ENCODE measurements around the gene DGKD. TPM values are rescaled to one million over a fixed set of nuclear protein-coding genes. Genes with fewer than 3 reads are reported as not detected.

Gene DGKD
- total RNA-seq, 2 donors from 2014 or later, result 148 to 170 TPM

DNA sequence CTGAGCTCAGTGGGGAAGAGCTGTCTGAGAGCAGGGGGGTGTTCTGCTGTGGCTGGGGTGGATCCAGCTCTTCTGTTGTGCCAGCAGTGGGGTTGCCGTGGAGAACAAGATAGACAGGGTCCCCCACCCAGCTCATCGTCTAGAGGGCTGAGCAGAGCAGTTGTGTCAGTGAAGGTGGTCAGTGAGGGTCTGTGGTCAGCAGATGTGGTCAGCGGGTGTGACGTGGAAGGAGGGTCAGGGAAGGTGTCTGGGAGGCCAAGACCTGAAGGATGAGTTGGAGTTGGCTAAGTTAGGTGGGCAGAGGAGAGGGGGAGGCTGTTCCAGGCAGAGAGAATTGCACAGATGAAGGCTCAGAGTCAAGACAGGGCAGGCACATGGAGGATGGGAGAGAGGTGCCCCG lies 103.1 kb downstream of the DGKD start:
- Mint-ChIP-seq H3K4me3 (peak overlapping the region; percentile 12), H3K4me1 (peaks cover 10% of the 10 kb centered on the region), H3K36me3 (ENCODE audit: low read depth) (peaks cover 9% of the 10 kb centered on the region), H3K27me3 (no peaks in the 10 kb centered on the region), H3K27ac (no peak overlapping the region)
- no peaks in the 10 kb centered on the region for H3K9me3 ChIP-seq (ENCODE audit: control insufficient read depth, low read length, poor library complexity, severe bottlenecking)
- ATAC-seq, result no peak
- no peak for DNase-seq

DNA sequence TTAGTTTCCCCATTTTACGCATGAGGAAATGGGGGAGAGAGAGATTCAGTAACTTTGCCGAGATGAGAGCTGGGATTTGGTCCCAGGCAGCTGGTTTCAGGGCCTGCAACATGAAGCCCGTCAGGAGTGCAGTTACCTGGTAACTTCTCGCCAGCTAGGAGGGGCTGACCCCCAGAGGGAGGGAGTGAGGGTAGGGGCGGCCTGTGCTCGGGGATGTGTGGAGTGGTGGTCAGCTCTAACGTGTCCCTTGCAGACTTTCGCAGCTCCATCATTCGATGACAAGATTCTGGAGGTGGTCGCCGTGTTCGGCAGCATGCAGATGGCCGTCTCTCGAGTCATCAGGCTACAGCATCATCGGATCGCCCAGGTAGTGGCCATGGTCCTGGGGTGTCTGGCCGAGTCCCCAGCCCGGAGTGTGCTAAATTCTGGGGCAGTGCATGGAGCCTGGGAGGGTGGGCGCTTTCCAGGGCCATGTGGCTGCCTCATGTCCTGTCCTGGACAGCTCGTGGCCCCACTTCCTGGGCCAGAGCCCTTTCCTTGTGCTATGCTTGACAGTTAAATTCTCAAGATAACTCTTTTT lies 103.8 kb downstream of the DGKD start:
- Mint-ChIP-seq H3K4me3 (no peak overlapping the region), H3K36me3 (ENCODE audit: low read depth) (peaks cover 10% of the 10 kb centered on the region), H3K4me1 (peaks cover 10% of the 10 kb centered on the region), H3K27me3 (no peaks in the 10 kb centered on the region), H3K27ac (no peak overlapping the region)
- no peaks in the 10 kb centered on the region for H3K9me3 ChIP-seq (ENCODE audit: control insufficient read depth, low read length, poor library complexity, severe bottlenecking)
- no peak for DNase-seq
- no peak for ATAC-seq

DNA sequence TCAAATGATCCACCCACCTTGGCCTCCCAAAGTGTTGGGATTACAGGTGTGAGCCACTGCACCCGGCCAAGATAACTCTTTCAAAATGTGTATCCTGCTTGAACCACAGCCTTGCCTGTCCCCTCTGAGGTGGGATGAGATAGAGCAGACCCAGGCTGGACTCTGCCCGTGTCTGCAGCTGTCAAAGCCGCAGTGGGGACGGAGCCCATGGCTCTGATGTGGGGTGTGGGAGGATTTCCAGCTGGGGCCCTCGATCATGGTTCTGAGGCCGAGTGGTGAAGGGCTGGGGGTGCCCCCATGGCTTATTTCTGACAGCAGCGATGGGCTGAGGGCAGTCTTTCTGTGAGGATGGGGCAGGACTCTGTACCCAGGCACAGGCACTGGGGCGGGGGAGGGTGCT lies 104.5 kb downstream of the DGKD start:
- peaks cover 10% of the 10 kb centered on the region for H3K4me1 Mint-ChIP-seq
- ATAC-seq, result no peak
- no peak overlapping the region for H3K4me3 Mint-ChIP-seq
- no peaks in the 10 kb centered on the region for H3K27me3 Mint-ChIP-seq
- H3K27ac Mint-ChIP-seq, result no peak overlapping the region
- H3K9me3 ChIP-seq (ENCODE audit: control insufficient read depth, low read length, poor library complexity, severe bottlenecking), result no peaks in the 10 kb centered on the region
- peaks cover 16% of the 10 kb centered on the region for H3K36me3 Mint-ChIP-seq (ENCODE audit: low read depth)
- DNase-seq, result no peak

DNA sequence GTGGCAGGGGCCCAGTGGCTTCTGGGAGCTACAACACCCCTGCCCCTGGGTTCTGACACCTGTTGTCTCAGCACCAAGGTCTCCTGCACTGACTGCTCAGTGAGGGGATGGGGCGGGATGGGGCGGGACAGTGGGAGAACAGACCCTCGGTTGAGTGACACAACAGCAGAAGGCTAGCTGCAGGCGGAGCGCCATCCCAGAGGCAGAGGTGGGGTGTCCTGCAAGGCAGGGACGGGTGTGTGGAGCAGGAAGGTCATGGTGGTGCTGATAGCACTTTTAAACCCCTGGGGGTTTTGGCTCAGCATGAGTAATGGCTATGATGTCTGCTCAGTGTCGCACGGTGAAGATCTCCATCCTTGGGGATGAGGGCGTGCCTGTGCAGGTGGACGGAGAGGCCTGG lies 105.1 kb downstream of the DGKD start:
- no peaks in the 10 kb centered on the region for H3K9me3 ChIP-seq (ENCODE audit: control insufficient read depth, low read length, poor library complexity, severe bottlenecking)
- peaks cover 16% of the 10 kb centered on the region for H3K36me3 Mint-ChIP-seq (ENCODE audit: low read depth)
- no peak overlapping the region for H3K27ac Mint-ChIP-seq
- no peak for DNase-seq
- H3K4me3 Mint-ChIP-seq, result no peak overlapping the region
- ATAC-seq, result no peak
- H3K27me3 Mint-ChIP-seq, result no peaks in the 10 kb centered on the region
- peaks cover 10% of the 10 kb centered on the region for H3K4me1 Mint-ChIP-seq

DNA sequence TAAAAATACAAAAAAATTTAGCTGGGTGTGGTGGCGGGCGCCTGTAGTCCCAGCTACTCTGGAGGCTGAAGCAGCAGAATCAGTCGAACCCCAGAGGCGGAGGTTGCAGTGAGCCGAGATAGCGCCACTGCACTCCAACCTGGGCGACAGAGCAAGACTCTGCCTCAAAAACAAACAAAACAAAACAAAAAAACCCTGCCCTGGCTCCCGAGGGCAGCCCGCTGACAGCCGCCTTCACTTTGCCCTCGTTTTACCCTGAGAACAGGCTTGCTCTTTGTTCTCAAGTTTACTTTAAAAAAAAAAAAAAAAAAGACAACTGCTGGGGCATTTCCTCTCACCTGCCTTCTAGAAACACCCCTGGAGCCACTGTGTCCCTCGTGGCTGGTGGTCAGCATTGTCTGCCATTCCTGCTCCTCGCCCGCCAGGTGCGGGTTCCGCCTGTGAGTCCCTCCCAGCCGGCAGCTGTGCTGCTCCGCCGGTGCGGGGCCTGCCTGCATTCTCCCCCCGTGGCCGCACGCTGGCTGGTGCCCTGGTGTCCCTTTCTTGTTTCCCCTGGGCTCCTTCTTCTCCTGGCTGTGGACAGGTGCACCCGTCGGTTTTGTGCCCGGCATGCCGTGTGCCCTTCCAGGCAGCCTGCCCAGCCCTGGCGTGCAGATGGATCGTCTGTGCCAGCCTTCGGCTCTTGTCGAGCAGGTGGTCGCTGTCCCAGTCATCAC lies 106.6 kb downstream of the DGKD start:
- DNase-seq (no peak), ATAC-seq (no peak)
- peaks cover 16% of the 10 kb centered on the region for H3K36me3 Mint-ChIP-seq (ENCODE audit: low read depth)
- H3K27me3 Mint-ChIP-seq, result no peaks in the 10 kb centered on the region
- H3K4me3 Mint-ChIP-seq, result no peak overlapping the region
- H3K9me3 ChIP-seq (ENCODE audit: control insufficient read depth, low read length, poor library complexity, severe bottlenecking), result no peaks in the 10 kb centered on the region
- peaks cover 10% of the 10 kb centered on the region for H3K4me1 Mint-ChIP-seq
- peak overlapping the region; percentile 34 for H3K27ac Mint-ChIP-seq

DNA sequence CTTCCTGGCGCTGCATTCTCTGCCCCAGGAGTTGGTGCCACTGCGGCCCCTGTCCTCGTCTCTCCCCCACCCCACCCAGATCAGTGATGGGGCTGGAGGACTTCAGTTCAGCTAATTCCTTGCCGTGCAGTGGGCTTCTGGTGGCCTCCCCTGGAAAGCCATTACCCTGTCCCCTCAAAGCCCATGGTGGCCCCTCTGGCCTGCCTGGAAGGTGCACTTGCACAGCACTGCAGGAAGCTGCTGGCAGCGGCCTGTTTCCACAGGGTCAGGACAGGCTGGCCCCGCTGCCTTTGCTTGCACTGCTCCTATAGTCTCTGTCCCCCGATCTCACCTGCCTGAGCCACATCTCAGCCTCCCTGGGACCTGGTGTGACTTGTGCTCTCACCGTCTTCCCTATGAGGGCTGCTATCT lies 107.2 kb downstream of the DGKD start:
- Mint-ChIP-seq H3K36me3 (ENCODE audit: low read depth) (peaks cover 18% of the 10 kb centered on the region), H3K4me3 (no peak overlapping the region), H3K4me1 (peaks cover 12% of the 10 kb centered on the region), H3K27me3 (no peaks in the 10 kb centered on the region), H3K27ac (peak overlapping the region; percentile 34)
- H3K9me3 ChIP-seq (ENCODE audit: control insufficient read depth, low read length, poor library complexity, severe bottlenecking), result no peaks in the 10 kb centered on the region
- DNase-seq (no peak), ATAC-seq (no peak)

DNA sequence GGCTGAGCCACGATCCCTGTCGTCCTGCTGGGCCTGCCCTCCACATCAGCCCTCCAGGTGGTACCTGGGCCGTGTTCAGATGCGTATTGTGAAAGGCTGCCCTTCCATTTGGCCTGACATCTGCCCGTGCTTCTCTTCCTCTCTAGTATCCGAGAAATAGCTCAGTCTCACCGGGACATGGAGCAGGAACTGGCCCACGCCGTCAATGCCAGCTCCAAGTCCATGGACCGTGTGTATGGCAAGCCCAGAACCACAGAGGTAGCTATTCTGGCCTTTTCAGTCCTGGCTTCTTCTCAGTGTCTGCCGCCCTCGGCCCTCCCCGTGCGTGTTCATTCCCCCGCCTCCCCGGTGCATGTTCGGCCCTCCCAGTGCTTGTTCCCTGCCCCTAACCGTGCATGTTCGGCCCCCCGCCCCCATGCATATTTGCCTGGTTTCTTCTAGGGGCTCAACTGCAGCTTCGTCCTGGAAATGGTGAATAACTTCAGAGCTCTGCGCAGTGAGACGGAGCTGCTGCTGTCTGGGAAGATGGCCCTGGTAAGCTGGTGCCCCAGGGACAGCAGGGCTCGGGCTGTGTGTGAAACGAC lies 108.0 kb downstream of the DGKD start:
- H3K9me3 ChIP-seq (ENCODE audit: control insufficient read depth, low read length, poor library complexity, severe bottlenecking), result no peaks in the 10 kb centered on the region
- peaks cover 20% of the 10 kb centered on the region for H3K36me3 Mint-ChIP-seq (ENCODE audit: low read depth)

DNA sequence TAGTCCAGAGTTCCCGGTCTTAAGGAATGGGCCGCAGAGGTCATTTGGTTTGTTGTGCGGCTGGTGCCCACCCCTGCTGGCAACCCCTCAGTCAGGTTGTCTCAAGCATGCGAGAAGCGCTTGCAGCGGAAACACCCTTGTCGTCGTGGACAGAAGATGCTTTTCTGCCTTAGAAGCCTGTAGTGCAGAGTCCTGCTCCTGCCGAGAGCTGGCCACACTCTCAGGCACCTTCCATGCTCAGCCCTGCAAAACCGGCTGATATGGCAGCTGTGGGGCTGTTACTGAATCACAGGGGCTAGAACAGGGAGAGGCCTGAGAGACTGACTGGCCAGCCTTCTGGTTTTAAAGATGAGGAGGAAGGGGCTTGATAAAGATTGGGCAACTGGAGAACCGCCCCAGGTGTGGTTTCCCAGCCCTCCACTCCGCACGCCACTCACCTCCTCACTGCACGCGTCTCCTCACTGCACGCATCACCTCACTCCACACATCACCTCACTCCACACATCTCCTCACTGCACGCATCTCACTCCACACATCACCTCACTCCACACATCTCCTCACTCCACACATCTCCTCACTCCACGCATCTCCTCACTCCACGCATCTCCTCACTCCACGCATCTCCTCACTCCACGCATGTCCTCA lies 108.7 kb downstream of the DGKD start:
- ATAC-seq, result no peak
- Mint-ChIP-seq H3K4me1 (peaks cover 8% of the 10 kb centered on the region), H3K27me3 (no peaks in the 10 kb centered on the region), H3K27ac (no peak overlapping the region), H3K4me3 (no peak overlapping the region), H3K36me3 (ENCODE audit: low read depth) (peaks cover 17% of the 10 kb centered on the region)
- no peaks in the 10 kb centered on the region for H3K9me3 ChIP-seq (ENCODE audit: control insufficient read depth, low read length, poor library complexity, severe bottlenecking)
- no peak for DNase-seq

More for the DNA sequence above, 108.0 kb downstream of the DGKD start:
- H3K27ac Mint-ChIP-seq, result no peak overlapping the region
- peaks cover 9% of the 10 kb centered on the region for H3K4me1 Mint-ChIP-seq
- no peak for DNase-seq
- no peaks in the 10 kb centered on the region for H3K27me3 Mint-ChIP-seq
- ATAC-seq, result no peak
- no peak overlapping the region for H3K4me3 Mint-ChIP-seq

DNA sequence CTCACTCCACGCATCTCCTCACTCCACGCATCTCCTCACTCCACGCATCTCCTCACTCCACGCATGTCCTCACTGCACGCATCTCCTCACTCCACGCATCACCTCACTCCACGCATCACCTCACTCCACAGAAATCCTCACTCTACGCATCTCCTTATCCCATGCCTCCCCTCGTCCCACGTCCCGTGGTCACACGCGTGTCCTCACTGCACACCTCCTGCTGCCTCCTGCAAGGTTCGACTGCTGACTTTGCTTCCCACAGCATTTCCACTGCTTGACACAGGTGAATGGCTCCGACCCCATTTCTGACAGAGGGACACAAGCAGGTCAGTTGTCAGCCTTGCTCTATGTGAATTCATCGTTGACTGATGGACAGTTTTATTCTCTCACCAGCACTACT lies 109.3 kb downstream of the DGKD start:
- no peak for ATAC-seq
- peaks cover 8% of the 10 kb centered on the region for H3K4me1 Mint-ChIP-seq

DNA sequence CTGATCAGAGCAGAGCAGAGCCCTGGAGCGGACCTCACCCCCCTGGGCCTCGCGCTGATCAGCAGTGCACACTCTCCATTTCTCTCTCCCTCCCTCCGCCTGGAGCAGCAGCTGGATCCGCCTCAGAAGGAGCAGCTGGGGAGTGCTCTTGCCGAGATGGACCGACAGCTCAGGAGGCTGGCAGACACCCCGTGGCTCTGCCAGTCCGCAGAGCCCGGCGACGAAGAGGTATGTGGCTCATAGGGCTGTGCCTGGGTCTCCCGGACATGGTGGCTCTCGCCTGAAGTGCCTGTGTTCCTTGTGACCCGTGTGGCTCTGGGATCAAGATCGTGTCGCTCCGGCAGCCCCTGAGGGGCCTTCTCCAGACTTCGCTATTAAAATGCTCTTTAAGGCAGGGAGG lies 109.8 kb downstream of the DGKD start:
- ATAC-seq (no peak), DNase-seq (no peak)
- Mint-ChIP-seq H3K27me3 (no peaks in the 10 kb centered on the region), H3K4me1 (peaks cover 9% of the 10 kb centered on the region), H3K27ac (no peak overlapping the region), H3K36me3 (ENCODE audit: low read depth) (peaks cover 23% of the 10 kb centered on the region), H3K4me3 (no peak overlapping the region)
- no peaks in the 10 kb centered on the region for H3K9me3 ChIP-seq (ENCODE audit: control insufficient read depth, low read length, poor library complexity, severe bottlenecking)

More for the DNA sequence above, 109.3 kb downstream of the DGKD start:
- Mint-ChIP-seq H3K4me3 (no peak overlapping the region), H3K36me3 (ENCODE audit: low read depth) (peaks cover 22% of the 10 kb centered on the region), H3K27me3 (no peaks in the 10 kb centered on the region), H3K27ac (no peak overlapping the region)
- DNase-seq, result no peak
- no peaks in the 10 kb centered on the region for H3K9me3 ChIP-seq (ENCODE audit: control insufficient read depth, low read length, poor library complexity, severe bottlenecking)

DNA sequence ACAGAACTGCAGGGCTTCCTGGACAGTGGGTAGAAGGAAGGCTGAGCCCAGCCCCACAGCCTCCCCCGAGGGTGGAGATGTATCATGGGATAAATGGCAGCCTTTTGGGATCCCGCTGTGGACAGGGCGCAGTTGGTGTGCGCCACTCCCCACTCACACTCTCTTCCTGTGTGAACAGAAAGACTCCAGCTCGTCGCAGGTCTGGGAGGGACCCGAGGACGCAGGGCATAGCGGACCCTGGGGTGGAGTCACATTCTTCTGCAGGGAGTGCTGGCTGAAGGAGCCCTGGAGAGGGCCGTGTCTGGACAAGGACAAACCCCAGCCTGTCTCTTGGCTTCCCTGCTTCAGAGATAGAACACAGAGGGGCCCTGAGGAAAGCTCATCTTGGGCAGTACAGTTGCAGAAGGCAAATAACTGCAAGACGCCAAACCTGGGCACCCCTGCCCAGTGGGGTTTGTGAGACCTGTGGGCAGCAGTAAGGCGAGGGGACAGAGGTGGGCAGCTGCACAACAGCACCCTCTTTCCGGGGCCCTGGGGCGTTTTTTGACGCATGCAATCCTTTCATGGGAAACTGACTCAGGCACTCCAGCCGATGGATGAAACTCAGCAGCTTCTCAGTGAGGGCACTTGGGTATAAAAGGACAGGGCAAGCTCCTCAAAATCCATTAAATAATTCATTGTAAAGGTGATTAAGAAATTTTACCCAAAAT lies 110.4 kb downstream of the DGKD start:
- H3K36me3 Mint-ChIP-seq (ENCODE audit: low read depth), result peaks cover 24% of the 10 kb centered on the region
- H3K27ac Mint-ChIP-seq, result no peak overlapping the region
- H3K4me3 Mint-ChIP-seq, result no peak overlapping the region
- H3K27me3 Mint-ChIP-seq, result no peaks in the 10 kb centered on the region
- no peak for ATAC-seq
- peaks cover 10% of the 10 kb centered on the region for H3K4me1 Mint-ChIP-seq
- H3K9me3 ChIP-seq (ENCODE audit: control insufficient read depth, low read length, poor library complexity, severe bottlenecking), result no peaks in the 10 kb centered on the region
- DNase-seq, result no peak

DNA sequence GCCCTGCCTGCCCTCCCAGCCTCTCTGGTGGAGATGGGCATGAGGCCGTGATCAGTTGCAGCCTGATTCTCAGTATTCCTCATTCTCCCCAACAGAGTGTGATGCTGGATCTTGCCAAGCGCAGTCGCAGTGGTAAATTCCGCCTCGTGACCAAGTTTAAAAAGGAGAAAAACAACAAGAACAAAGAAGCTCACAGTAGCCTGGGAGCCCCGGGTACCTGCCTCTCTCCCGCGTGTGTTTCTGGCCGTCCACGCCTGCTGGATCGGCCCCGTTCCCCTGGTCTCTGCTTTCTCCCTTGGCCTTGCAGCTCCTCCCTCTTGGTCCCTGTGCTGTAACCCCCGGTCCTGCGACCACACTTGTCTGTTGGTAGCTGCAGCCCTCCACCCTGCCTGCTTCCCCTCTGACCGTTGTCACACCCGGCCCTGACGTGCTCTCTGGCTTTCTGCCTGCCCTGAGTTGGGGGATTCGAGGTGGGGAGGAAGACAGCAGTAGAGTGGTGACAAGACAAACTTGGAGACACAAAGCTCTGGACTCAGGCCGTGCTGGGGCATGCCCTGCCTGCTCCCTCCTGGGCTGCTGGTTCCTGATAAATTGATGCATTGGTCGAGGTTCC lies 112.8 kb downstream of the DGKD start:
- no peak overlapping the region for H3K27ac Mint-ChIP-seq
- ATAC-seq (no peak), DNase-seq (no peak)

More for the DNA sequence above, 112.8 kb downstream of the DGKD start:
- H3K4me1 Mint-ChIP-seq, result peaks cover 9% of the 10 kb centered on the region
- H3K27me3 Mint-ChIP-seq, result no peaks in the 10 kb centered on the region
- H3K9me3 ChIP-seq (ENCODE audit: control insufficient read depth, low read length, poor library complexity, severe bottlenecking), result no peaks in the 10 kb centered on the region
- H3K36me3 Mint-ChIP-seq (ENCODE audit: low read depth), result peaks cover 22% of the 10 kb centered on the region
- no peak overlapping the region for H3K4me3 Mint-ChIP-seq

Data from T-helper 17 cell (primary cell).